Measurements from ENCODE around the gene AS3MT. TPM values are rescaled to one million over a fixed set of nuclear protein-coding genes. Genes with fewer than 3 reads are reported as not detected.
"Not testable (repeated sequence)": the region's sequence is repeated elsewhere in the genome, so short reads cannot be mapped to it uniquely, and the experiment has no call there.

Gene AS3MT
- 4.0 and 6.7 TPM in 2 replicates for polyA plus RNA-seq (2011; rRNA removed)
- polyA minus RNA-seq (2011; rRNA and poly(A)+ RNA removed): 0.74 and 1.4 TPM in 2 replicates

- TF ChIP-seq, protein P1, sequence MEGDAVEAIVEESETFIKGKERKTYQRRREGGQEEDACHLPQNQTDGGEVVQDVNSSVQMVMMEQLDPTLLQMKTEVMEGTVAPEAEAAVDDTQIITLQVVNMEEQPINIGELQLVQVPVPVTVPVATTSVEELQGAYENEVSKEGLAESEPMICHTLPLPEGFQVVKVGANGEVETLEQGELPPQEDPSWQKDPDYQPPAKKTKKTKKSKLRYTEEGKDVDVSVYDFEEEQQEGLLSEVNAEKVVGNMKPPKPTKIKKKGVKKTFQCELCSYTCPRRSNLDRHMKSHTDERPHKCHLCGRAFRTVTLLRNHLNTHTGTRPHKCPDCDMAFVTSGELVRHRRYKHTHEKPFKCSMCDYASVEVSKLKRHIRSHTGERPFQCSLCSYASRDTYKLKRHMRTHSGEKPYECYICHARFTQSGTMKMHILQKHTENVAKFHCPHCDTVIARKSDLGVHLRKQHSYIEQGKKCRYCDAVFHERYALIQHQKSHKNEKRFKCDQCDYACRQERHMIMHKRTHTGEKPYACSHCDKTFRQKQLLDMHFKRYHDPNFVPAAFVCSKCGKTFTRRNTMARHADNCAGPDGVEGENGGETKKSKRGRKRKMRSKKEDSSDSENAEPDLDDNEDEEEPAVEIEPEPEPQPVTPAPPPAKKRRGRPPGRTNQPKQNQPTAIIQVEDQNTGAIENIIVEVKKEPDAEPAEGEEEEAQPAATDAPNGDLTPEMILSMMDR (IDR thresholded peaks at IDR 0.05; ENCODE audit: low read depth, low read length): no peak
- H3K4me3 ChIP-seq (ENCODE audit: low read depth, low read length): peak within 1 kb of the TSS; percentile 59
- no peaks in the 10 kb centered on the region for H3K9me3 ChIP-seq (ENCODE audit: control insufficient read depth, insufficient read depth, low read length)
- ChIA-PET POLR2A (interaction anchor here (0.5 to 1.2 kb wide), 2 partner anchors 101 to 323 kb away, joined by 3 to 6 read pairs; partner anchors contain the start of gene NT5C2), CTCF (interaction anchor here (2.3 kb wide), 1 partner anchor 34 kb away, joined by 6 read pairs; no protein-coding TSS in a partner anchor)
- no peaks in the 10 kb centered on the region for H3K27me3 ChIP-seq (ENCODE audit: control insufficient read depth, insufficient read depth, low read length)
- no peak for DNase-seq (ENCODE audit: low read depth, low spot score)
- no peak within 1 kb of the TSS for H3K27ac ChIP-seq (ENCODE audit: low read depth, low read length)
These were observed at the start of gene AS3MT for GRCh38 chr10:102869258-102870198. AS3MT (plus strand) TSS chr10:102869470; CDS start chr10:102869593, 123 bp downstream.

- CTCF ChIA-PET: interaction anchor here (0.6 kb wide), 1 partner anchor 12 kb away, joined by 3 read pairs; no protein-coding TSS in a partner anchor
- H3K4me3 ChIP-seq (ENCODE audit: low read depth, low read length); H3K9me3 ChIP-seq (ENCODE audit: control insufficient read depth, insufficient read depth, low read length); H3K27ac ChIP-seq (ENCODE audit: low read depth, low read length); H3K27me3 ChIP-seq (ENCODE audit: control insufficient read depth, insufficient read depth, low read length); POLR2A ChIA-PET; DNase-seq (ENCODE audit: low read depth, low spot score): not testable (repeated sequence)
These were observed 49.3 kb upstream of the AS3MT start for GRCh38 chr10:102820008-102820407.

GRCh38 chr10:102822222-102822621, 47.0 kb upstream of the AS3MT start:
- TF ChIP-seq, protein P1 (IDR thresholded peaks at IDR 0.05; ENCODE audit: low read depth, low read length): no peak
- CTCF ChIA-PET: no interaction called here
- peaks cover 2% of the 10 kb centered on the region; the same call in 1 of the 2 replicates for H3K9me3 ChIP-seq (ENCODE audit: control insufficient read depth, insufficient read depth, low read length)
- H3K27me3 ChIP-seq (ENCODE audit: control insufficient read depth, insufficient read depth, low read length): peaks cover 3% of the 10 kb centered on the region
- no peak overlapping the region for H3K27ac ChIP-seq (ENCODE audit: low read depth, low read length)
- DNase-seq (ENCODE audit: low read depth, low spot score): no peak
- POLR2A ChIA-PET: no interaction called here
- H3K4me3 ChIP-seq (ENCODE audit: low read depth, low read length): no peak overlapping the region

- Histone ChIP-seq H3K9me3 (ENCODE audit: control insufficient read depth, insufficient read depth, low read length) (peaks cover 2% of the 10 kb centered on the region; the same call in 1 of the 2 replicates), H3K27ac (ENCODE audit: low read depth, low read length) (no peak overlapping the region), H3K27me3 (ENCODE audit: control insufficient read depth, insufficient read depth, low read length) (peaks cover 9% of the 10 kb centered on the region), H3K4me3 (ENCODE audit: low read depth, low read length) (no peak overlapping the region)
- TF ChIP-seq, protein P1 (IDR thresholded peaks at IDR 0.05; ENCODE audit: low read depth, low read length): no peak
- DNase-seq (ENCODE audit: low read depth, low spot score): no peak
- ChIA-PET CTCF (no interaction called here), POLR2A (no interaction called here)
These were observed 44.6 kb upstream of the AS3MT start for GRCh38 chr10:102824664-102825063.

GRCh38 chr10:102826148-102826796, 43.0 kb upstream of the AS3MT start:
- H3K27me3 ChIP-seq (ENCODE audit: control insufficient read depth, insufficient read depth, low read length): peaks cover 13% of the 10 kb centered on the region
- no peak for DNase-seq (ENCODE audit: low read depth, low spot score)
- H3K9me3 ChIP-seq (ENCODE audit: control insufficient read depth, insufficient read depth, low read length): peaks cover 2% of the 10 kb centered on the region; the same call in 1 of the 2 replicates
- CTCF ChIA-PET: interaction anchor here (1.1 kb wide), 1 partner anchor 418 kb away, joined by 3 read pairs; no protein-coding TSS in a partner anchor
- H3K27ac ChIP-seq (ENCODE audit: low read depth, low read length): no peak overlapping the region
- POLR2A ChIA-PET: no interaction called here
- TF ChIP-seq, protein P1 (IDR thresholded peaks at IDR 0.05; ENCODE audit: low read depth, low read length): no peak
- H3K4me3 ChIP-seq (ENCODE audit: low read depth, low read length): no peak overlapping the region

Data from AG04450 (cell line).